Measurements from ENCODE around the gene TMEM115. TPM values are rescaled to one million over a fixed set of nuclear protein-coding genes. Genes with fewer than 3 reads are reported as not detected.

TMEM115 gene
- total RNA-seq, 1 donor from 2014 or later = 18.4 TPM

GRCh38 chr3:50354186-50354764 lies 5.0 kb downstream of the TMEM115 start:
- intact Hi-C loops (cut with micrococcal nuclease) = no loop called here

GRCh38 chr3:50353245-50354004 lies 5.9 kb downstream of the TMEM115 start:
- intact Hi-C loops (cut with micrococcal nuclease) = no loop called here

GRCh38 chr3:50352781-50353180 lies 6.5 kb downstream of the TMEM115 start:
- intact Hi-C loops (cut with micrococcal nuclease) = no loop called here

- intact Hi-C loops (cut with micrococcal nuclease) = loop anchor here (1.0 to 2.0 kb wide), 3 partner anchors 8 to 53 kb away; partner anchors contain the start of genes HYAL3, NAA80 and TMEM115
Observed at GRCh38 chr3:50351323-50351697, 8.0 kb downstream of the TMEM115 start.

GRCh38 chr3:50350527-50351322 lies 8.6 kb downstream of the TMEM115 start, which contains the start of the genes CYB561D2 and NPRL2:
Gene CYB561D2 (plus strand): TSS chr3:50350862. CDS start chr3:50351434, 572 bp downstream.
Gene NPRL2 (minus strand): TSS chr3:50350775. CDS start chr3:50350652, 123 bp downstream.
- intact Hi-C loops (cut with micrococcal nuclease) = loop anchor here (1.0 to 2.0 kb wide), 5 partner anchors 9 to 58 kb away; partner anchors contain the start of genes HYAL3, IFRD2, NAA80 and TMEM115

- intact Hi-C loops (cut with micrococcal nuclease) = loop anchor here (1.0 to 2.0 kb wide), 4 partner anchors 12 to 58 kb away; partner anchors contain the start of genes HYAL3, IFRD2 and NAA80
Observed at GRCh38 chr3:50350213-50350526, 9.2 kb downstream of the TMEM115 start.

- intact Hi-C loops (cut with micrococcal nuclease) = loop anchor here (1.0 kb wide), 1 partner anchor 195 kb away; no protein-coding TSS in a partner anchor
Observed at GRCh38 chr3:50347187-50347813, 12.0 kb downstream of the TMEM115 start.

GRCh38 chr3:50345586-50346234 lies 13.6 kb downstream of the TMEM115 start, which contains the start of gene ZMYND10:
Gene ZMYND10 (minus strand): TSS chr3:50345732. CDS start chr3:50345579, 153 bp downstream.
- intact Hi-C loops (cut with micrococcal nuclease) = no loop called here

GRCh38 chr3:50345008-50345407 lies 14.3 kb downstream of the TMEM115 start:
- intact Hi-C loops (cut with micrococcal nuclease) = no loop called here

GRCh38 chr3:50342813-50343633 lies 16.3 kb downstream of the TMEM115 start:
- intact Hi-C loops (cut with micrococcal nuclease) = loop anchor here (5.0 kb wide), 1 partner anchor 224 kb away; the partner anchor contains the start of genes C3orf18 and HEMK1

GRCh38 chr3:50341996-50342650 lies 17.2 kb downstream of the TMEM115 start:
- intact Hi-C loops (cut with micrococcal nuclease) = loop anchor here (2.0 to 5.0 kb wide), 2 partner anchors 225 to 269 kb away; partner anchors contain the start of genes C3orf18, CISH and HEMK1

GRCh38 chr3:50341537-50341936 lies 17.8 kb downstream of the TMEM115 start:
- intact Hi-C loops (cut with micrococcal nuclease) = loop anchor here (2.0 to 5.0 kb wide), 2 partner anchors 226 to 269 kb away; partner anchors contain the start of genes C3orf18, CISH and HEMK1

GRCh38 chr3:50340448-50341329 lies 18.6 kb downstream of the TMEM115 start, which contains the start of gene RASSF1:
Gene RASSF1 (minus strand): TSS chr3:50340836. CDS start chr3:50340805, 31 bp downstream.
- intact Hi-C loops (cut with micrococcal nuclease) = loop anchor here (2.0 to 5.0 kb wide), 2 partner anchors 227 to 270 kb away; partner anchors contain the start of genes C3orf18, CISH and HEMK1

GRCh38 chr3:50340147-50340447 lies 19.2 kb downstream of the TMEM115 start:
- intact Hi-C loops (cut with micrococcal nuclease) = loop anchor here (2.0 to 5.0 kb wide), 2 partner anchors 227 to 271 kb away; partner anchors contain the start of genes C3orf18, CISH and HEMK1

GRCh38 chr3:50339485-50340146 lies 19.7 kb downstream of the TMEM115 start:
- intact Hi-C loops (cut with micrococcal nuclease) = loop anchor here (2.0 to 5.0 kb wide), 3 partner anchors 228 to 1048 kb away; partner anchors contain the start of genes C3orf18, CISH, HEMK1 and MANF

- intact Hi-C loops (cut with micrococcal nuclease) = loop anchor here (1.0 to 5.0 kb wide), 2 partner anchors 11 to 1048 kb away; partner anchors contain the start of genes CYB561D2, MANF and NPRL2
Observed at GRCh38 chr3:50338965-50339364, 20.4 kb downstream of the TMEM115 start.
